OCI-LY1 (cell line): ENCODE results near the gene RBM26.

Experiments used
- EZH2 ChIP-seq: fragments of 200-600 bp; sonication (generic), shearing (Covaris generic); IDR thresholded peaks from 2 replicates; pipeline ENCODE4 v1.8.0; 2017; ENCODE audit warnings: borderline replicate concordance, mixed run types, mild to moderate bottlenecking, antibody characterized with exemption, low read length, moderate library complexity, mixed read lengths
- TF ChIP-seq, protein P1 (sequence below): fragments of 200-600 bp; sonication (generic), shearing (Covaris generic); IDR thresholded peaks from 2 replicates; pipeline ENCODE4 v1.5.1; 2017; ENCODE audit warnings: mild to moderate bottlenecking, antibody characterized with exemption, low read length, moderate library complexity, mixed read lengths

DNA sequence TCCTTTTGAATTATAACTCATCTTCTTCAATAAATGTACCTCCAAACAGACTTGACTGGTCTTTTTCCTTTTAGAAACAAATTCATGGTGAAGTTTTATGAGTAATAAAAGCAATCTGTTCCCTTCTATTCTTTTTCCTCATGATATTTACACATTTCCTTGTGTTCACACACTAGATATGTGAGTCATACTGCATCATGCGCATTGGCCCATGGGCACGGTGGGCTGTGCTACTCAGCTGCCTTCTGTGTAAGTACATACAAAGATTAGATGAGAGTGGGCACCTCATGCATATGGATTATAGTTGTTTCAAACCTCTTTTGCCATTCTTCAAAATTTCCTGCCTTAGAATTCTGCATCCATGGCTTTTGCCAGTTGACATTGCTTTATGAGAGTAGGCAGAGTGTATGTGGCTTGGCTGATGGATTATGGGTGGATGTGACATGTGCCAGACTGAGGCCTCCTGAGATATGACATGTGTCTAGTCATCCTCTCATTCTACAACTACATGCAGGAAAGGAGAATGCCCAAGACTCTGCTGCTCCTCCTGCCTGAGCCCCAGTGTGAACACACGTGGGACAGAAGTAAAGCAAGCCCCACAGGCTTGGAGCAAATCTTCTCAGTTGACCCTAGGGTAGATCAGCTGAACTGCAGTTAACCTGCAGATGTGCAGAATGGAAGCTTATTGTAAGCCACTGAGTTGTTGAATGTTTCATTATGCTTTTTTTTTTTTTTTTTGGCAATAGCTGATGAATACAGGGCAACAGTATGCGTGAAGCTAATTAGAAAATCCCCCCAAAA, 109.9 kb downstream of the RBM26 start:
- TF ChIP-seq, protein P1, sequence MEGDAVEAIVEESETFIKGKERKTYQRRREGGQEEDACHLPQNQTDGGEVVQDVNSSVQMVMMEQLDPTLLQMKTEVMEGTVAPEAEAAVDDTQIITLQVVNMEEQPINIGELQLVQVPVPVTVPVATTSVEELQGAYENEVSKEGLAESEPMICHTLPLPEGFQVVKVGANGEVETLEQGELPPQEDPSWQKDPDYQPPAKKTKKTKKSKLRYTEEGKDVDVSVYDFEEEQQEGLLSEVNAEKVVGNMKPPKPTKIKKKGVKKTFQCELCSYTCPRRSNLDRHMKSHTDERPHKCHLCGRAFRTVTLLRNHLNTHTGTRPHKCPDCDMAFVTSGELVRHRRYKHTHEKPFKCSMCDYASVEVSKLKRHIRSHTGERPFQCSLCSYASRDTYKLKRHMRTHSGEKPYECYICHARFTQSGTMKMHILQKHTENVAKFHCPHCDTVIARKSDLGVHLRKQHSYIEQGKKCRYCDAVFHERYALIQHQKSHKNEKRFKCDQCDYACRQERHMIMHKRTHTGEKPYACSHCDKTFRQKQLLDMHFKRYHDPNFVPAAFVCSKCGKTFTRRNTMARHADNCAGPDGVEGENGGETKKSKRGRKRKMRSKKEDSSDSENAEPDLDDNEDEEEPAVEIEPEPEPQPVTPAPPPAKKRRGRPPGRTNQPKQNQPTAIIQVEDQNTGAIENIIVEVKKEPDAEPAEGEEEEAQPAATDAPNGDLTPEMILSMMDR, result no peak
- TF ChIP-seq EZH2, result no peak
